GM12891 (cell line): Measurements from ENCODE around the gene TTC27.

Source experiments
- POLR2A ChIP-seq: IDR thresholded peaks from 2 replicates; pipeline ENCODE4 v1.6.1; 2011; ENCODE audit warnings: low read depth, low read length, control low read depth
- TAF1 ChIP-seq: IDR thresholded peaks from 2 replicates; pipeline ENCODE4 v1.6.1; 2011; ENCODE audit warnings: low read depth, low read length, control low read depth

- TF ChIP-seq POLR2A = no peak
- TF ChIP-seq TAF1 = no peak
Observed at GRCh38 chr2:32711219-32711618, 83.4 kb downstream of the TTC27 start.
